GM19025 (cell line): ENCODE data around the gene UGT1A8.
A peak's percentile ranks its signal among the peaks of the same experiment; 100 is the strongest.
"Not testable (repeated sequence)": the region's sequence is repeated elsewhere in the genome, so short reads cannot be mapped to it uniquely, and the experiment has no call there.

ENCODE experiments used
- ATAC-seq: cut with Tn5 transposase; IDR thresholded peaks from one replicate; pipeline ENCODE4 v1.9.1; 2021; ENCODE audit warnings: mild to moderate bottlenecking, low read depth, moderate library complexity; ENCODE audit not compliant: unreplicated experiment

Gene UGT1A8

DNA sequence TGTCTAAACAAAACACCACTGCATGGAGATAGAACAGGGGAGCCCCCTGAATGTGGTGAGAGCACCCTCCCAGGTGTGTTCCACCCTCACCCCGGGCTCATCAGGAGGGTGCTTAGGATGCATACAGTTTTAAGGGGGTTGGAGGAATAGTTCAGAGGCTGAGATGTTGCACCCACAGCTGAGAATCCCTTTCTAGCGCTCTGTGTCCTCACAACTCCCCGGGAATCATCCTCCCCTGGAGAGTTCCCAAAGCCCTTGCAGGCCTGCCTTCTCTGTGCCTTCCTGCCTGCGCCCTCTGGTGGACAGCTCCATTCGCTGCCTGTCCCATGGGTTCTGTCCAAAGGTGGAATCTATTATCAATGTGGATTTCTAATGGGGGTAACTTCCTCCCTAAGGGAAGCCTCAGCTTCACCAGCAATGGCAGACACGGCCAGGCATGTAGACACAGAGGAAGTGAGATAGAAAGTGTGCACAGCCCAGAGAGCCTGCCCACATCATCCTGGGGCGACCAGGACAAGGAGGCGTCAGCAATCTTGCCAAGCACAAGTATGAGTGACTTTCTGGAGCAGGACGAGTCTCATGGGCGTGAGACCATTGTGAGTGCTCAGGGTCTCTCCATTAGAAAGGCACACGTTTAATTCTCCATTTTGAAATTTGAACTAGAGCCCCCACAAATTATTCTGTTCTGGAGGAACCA lies 94.0 kb downstream of the UGT1A8 start:
- ATAC-seq, result peak; percentile 53

DNA sequence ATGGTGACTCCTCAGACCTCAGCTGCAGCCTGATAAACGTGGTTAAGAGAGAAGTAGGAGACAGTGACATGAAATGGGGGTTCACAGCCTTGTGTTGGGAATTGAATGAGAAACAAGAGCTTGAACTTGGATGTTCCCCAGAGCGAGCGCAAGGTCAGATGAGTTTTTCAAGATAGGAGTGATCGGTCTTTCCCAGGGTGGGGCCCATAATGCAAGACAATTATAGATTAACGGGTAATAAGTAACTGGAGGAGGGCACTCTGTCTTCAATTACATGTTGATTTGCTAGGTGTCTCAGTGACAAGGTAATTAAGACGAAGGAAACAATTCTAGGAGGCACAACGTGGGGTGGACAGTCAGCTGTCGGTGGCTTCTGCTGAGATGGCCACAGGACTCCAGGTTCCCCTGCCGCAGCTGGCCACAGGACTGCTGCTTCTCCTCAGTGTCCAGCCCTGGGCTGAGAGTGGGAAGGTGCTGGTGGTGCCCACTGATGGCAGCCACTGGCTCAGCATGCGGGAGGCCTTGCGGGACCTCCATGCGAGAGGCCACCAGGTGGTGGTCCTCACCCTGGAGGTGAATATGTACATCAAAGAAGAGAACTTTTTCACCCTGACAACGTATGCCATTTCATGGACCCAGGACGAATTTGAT lies 95.3 kb downstream of the UGT1A8 start, which contains the start of gene UGT1A5:
UGT1A5 (plus strand) TSS at position 297 of the 651 bp plus-strand sequence; CDS start at position 382, 85 bp downstream.
- no peak for ATAC-seq

DNA sequence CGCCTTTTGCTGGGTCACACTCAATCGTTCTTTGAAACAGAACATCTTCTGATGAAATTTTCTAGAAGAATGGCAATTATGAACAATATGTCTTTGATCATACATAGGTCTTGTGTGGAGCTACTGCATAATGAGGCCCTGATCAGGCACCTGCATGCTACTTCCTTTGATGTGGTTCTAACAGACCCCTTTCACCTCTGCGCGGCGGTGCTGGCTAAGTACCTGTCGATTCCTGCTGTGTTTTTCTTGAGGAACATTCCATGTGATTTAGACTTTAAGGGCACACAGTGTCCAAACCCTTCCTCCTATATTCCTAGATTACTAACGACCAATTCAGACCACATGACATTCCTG lies 95.8 kb downstream of the UGT1A8 start:
- no peak for ATAC-seq

GRCh38 chr2:233714121-233714520 lies 96.7 kb downstream of the UGT1A8 start:
- ATAC-seq, result no peak

DNA sequence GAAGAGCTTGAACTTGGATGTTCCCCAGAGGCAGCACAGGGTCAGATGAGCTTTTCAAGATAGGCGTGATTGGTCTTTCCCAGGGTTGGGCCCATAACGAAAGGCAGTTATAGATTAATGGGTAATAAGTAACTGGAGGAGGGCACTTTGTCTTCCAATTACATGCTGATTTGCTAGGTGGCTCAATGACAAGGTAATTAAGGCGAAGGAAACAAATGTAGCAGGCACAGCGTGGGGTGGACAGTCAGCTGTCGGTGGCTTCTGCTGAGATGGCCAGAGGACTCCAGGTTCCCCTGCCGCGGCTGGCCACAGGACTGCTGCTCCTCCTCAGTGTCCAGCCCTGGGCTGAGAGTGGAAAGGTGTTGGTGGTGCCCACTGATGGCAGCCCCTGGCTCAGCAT lies 101.1 kb downstream of the UGT1A8 start, which contains the start of gene UGT1A4:
UGT1A4 (plus strand) TSS at position 185 of the 400 bp plus-strand sequence; CDS start at position 270, 85 bp downstream.
- no peak for ATAC-seq

- no peak for ATAC-seq
Observed at GRCh38 chr2:233728723-233729301, 111.4 kb downstream of the UGT1A8 start, which contains the start of gene UGT1A3. UGT1A3 (plus strand) TSS chr2:233729042; CDS start chr2:233729127, 85 bp downstream.

DNA sequence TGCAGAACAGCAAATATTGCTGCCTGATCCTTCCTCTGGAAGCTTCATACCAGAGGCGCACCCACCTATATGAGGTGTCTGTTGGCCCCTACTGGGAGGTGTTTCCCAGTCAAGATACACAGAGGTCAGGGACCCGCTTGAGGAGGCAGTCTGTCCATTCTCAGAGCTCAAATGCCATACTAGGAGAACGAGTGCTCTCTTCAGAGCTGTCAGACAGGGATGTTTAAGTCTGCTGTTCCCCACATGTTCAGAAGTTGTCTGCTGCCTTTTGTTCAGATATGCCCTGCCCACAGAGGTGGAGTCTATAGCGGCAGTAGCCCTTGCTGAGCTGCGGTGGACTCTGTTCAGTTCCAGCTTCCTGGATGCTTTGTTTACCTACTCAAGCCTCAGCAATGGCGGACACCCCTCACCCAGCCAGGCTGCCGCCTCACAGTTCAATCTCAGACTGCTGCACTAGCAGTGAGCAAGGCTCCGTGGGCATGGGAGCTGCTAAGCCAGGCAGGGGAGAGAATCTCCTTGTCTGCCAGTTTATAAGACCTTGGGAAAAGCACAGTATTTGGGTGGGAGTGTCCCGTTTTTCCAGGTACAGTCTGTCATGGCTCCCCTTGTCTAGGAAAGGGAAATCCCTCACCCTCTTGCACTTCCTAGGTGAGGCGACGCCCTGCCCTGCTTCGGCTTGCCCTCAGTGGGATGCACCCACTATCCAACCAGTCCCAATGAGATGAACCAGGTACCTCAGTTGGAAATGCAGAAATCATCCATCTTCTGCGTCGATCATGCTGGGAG lies 119.6 kb downstream of the UGT1A8 start:
- not testable (repeated sequence) for ATAC-seq

DNA sequence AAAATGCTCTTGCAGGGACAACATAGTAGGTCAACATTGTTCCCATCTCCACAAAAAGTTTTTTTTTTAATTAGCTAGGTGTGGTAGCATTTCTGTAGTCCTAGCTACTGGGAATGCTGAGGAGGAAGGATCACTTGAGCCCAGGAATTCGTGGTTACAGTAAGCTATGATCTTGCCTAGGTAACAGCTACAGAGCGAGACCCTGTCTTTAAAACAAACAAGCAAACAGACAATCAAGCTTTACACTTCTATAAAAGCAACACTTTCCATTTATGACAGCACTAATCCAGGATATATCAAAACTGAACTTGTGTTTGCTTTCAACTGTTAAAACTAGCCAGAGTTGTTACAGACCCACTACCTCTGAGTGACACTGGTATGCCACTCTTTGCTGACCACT lies 123.4 kb downstream of the UGT1A8 start:
- no peak for ATAC-seq

DNA sequence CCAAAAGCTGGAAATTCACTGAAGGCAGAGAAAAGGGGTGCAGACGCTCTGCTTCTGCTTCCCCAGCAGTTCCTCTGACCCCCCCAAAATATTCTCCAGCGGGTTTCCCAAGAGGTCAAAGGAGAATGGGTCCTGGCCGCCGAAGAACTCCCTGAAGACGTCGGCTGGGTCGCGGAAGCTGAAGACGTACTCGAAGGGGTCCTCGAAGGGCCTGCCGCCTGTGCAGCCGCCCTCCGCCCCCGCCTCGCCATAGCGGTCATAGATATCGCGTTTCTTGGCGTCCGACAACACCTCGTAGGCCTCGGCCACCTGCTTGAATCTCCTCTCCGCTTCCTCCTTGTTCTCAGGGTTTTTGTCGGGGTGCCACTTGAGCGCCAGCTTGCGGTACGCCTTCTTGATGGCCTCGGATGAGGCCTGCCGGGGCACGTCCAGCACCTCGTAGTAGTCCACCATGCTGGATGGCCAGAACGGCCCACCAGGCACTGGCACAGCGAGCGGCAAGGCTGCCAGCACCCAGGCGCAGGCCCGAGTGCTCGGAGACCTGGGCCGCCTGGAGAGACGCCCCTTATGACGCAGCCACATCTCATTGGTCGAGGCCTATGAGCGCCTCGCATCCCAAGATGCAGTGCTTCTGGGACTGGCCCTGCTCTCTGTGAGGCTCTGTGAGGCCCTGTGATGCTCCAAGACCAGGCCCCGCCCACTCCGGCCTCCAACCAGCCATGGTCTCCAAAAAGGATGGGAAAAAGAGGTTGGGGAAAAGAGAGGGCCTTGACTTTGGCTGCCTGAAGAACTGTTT lies 126.2 kb downstream of the UGT1A8 start:
- ATAC-seq, result no peak

DNA sequence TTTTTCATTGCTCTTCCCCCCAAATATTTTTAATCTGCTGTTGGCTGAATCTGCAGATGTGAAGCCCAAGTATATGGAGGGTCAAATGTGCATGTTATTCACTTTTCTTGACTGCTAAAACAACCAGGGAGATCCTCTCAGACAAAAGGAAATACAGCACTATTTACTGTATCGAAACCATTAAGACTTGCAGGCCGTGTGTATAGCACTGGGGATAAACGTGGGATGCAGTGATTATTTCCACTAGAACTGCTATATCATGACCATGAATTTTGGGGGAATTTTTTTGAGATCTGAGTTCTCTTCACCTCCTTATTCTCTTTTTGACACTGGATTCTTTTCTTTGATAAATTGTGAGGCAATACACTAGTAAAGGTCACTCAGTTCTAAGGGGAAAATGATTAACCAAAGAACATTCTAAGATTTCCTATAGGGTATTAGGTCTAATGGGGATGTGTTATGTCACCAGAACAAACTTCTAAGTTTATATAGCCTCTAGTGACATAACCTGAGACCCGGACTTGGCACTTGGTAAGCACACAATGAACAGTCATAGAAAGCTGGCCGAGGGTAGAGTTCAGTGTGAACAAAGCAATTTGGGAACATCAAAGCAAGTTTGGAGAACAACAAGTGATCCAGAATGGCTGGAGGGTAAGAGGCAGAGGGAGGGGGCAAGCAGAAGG lies 127.8 kb downstream of the UGT1A8 start:
- ATAC-seq, result no peak

GRCh38 chr2:233745838-233746237 lies 128.4 kb downstream of the UGT1A8 start:
- not testable (repeated sequence) for ATAC-seq

GRCh38 chr2:233746475-233747282 lies 129.2 kb downstream of the UGT1A8 start:
- ATAC-seq, result no peak

GRCh38 chr2:233747283-233747544 lies 129.8 kb downstream of the UGT1A8 start:
- no peak for ATAC-seq

- ATAC-seq, result not testable (repeated sequence)
Observed at GRCh38 chr2:233750689-233751088, 133.3 kb downstream of the UGT1A8 start.

- not testable (repeated sequence) for ATAC-seq
Observed at GRCh38 chr2:233751212-233752009, 134.0 kb downstream of the UGT1A8 start.

DNA sequence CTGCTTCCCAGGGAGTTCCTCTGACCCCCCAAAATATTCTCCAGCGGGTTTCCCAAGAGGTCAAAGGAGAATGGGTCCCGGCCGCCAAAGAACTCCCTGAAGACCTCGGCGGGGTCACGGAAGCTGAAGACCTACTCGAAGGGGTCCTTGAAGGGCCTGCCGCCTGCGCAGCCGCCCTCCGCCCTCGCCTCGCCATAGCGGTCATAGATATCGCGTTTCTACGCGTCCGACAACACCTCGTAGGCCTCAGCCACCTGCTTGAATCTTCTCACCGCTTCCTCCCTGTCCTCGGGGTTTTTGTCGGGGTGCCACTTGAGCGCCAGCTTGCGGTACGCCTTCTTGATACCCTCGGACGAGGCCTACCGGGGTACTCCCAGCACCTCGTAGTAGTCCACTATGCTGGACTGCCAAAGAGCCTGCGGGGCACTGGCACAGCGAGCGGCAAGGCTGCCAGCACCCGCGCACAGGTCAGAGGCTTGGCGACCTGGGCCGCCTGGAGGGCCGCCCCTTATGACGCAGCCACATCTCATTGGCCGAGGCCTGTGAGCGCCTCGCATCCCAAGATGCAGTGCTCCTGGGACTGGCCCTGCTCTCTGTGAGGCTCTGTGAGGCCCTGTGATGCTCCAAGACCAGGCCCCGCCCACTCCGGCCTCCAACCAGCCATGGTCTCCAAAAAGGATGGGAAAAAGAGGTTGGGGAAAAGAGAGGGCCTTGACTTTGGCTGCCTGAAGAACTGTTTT lies 137.6 kb downstream of the UGT1A8 start:
- ATAC-seq, result no peak

DNA sequence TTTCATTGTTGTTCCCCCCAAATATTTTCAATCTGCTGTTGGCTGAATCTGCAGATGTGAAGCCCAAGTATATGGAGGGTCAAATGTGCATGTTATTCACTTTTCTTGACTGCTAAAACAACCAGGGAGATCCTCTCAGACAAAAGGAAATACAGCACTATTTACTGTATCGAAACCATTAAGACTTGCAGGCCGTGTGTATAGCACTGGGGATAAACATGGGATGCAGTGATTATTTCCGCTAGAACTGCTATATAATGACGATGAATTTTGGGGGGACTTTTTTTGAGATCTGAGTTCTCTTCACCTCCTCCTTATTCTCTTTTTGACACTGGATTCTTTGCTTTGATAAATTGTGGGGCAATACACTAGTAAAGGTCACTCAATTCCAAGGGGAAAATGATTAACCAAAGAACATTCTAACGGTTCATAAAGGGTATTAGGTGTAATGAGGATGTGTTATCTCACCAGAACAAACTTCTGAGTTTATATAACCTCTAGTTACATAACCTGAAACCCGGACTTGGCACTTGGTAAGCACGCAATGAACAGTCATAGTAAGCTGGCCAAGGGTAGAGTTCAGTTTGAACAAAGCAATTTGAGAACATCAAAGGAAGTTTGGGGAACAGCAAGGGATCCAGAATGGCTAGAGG lies 139.1 kb downstream of the UGT1A8 start:
- no peak for ATAC-seq
